ENCODE results near the gene OPRM1.

Gene OPRM1

DNA sequence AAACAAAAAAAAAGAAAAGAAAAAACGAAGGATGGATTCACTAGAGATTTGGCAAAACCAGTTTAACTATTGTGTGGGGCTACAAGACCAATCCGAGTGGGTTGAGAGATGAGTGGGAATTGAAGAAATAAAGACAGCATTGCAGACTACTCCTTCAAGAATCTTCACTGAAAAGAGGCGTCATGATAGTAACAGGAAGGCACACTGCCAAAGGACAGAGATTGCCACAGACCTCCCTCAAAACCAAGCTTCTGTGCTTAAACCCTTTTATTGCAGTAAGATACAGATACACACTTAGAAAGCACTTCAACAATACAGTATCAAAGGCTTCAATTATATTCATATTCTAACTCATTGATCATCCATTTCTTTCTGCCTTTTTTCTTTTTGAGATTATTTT lies 213.6 kb downstream of the OPRM1 start:
- DNase-seq (ENCODE audit: low spot score) = no peak
- no peak overlapping the region for H3K4me3 ChIP-seq
- no peak overlapping the region for H3K27ac ChIP-seq
- TF ChIP-seq, protein P1, sequence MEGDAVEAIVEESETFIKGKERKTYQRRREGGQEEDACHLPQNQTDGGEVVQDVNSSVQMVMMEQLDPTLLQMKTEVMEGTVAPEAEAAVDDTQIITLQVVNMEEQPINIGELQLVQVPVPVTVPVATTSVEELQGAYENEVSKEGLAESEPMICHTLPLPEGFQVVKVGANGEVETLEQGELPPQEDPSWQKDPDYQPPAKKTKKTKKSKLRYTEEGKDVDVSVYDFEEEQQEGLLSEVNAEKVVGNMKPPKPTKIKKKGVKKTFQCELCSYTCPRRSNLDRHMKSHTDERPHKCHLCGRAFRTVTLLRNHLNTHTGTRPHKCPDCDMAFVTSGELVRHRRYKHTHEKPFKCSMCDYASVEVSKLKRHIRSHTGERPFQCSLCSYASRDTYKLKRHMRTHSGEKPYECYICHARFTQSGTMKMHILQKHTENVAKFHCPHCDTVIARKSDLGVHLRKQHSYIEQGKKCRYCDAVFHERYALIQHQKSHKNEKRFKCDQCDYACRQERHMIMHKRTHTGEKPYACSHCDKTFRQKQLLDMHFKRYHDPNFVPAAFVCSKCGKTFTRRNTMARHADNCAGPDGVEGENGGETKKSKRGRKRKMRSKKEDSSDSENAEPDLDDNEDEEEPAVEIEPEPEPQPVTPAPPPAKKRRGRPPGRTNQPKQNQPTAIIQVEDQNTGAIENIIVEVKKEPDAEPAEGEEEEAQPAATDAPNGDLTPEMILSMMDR (IDR thresholded peaks at IDR 0.05) = no peak

DNA sequence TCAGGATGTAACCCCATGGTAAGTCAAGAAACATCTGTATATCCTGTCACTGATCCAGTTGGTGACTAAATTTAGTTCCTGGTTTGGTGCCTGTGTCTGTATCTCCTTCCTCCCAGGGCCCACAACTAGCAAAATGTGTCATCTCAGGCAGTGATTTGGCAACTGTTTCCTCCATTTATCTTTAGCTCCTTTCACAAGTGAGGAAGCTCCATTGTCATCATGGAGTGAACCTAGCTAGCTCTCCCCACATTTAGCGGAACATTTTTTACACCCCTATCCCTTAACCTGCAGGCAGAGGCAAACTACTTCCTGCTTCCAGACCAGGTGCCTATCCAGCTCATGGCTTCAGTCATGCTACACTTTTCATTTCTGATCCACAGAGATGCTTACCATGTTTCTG lies 218.0 kb downstream of the OPRM1 start:
- Histone ChIP-seq H3K27ac (no peak overlapping the region), H3K4me3 (no peak overlapping the region)
- no peak for DNase-seq (ENCODE audit: low spot score)
- TF ChIP-seq, protein P1 (IDR thresholded peaks at IDR 0.05) = no peak

DNA sequence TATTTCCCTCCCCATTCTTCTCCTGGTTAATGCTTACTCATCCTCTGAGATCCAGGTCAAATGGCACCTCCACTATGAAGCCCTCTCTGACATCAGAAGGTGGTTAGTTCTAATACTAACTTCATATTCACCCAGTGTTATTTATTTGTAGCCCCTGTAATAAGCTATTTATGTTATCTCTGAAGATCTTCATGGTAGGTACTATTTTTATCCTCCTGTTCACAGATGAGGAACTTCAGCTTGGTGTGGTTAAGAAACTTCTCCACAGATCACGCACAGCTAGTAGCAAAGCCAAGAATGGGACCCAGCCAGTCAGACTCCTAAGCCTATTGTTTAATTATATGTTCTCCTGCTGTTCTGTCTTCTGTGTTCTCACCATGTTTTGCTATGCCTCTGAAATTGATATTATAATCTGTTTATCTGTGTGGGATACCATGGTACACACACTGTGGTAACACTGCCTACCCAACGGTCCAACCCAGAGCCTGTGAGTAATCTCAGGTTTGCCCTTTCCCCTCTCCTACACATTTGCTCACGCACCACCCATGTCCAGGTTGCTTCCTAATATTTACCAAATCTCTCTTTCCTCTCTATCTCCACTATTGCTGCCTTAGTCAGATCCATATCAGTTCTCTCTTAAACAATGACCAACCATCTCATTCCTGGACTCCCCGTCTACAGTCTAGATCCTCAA lies 219.2 kb downstream of the OPRM1 start:
- no peak overlapping the region for H3K4me3 ChIP-seq
- no peak for DNase-seq (ENCODE audit: low spot score)
- H3K27ac ChIP-seq = no peak overlapping the region
- TF ChIP-seq, protein P1 (IDR thresholded peaks at IDR 0.05) = no peak

DNA sequence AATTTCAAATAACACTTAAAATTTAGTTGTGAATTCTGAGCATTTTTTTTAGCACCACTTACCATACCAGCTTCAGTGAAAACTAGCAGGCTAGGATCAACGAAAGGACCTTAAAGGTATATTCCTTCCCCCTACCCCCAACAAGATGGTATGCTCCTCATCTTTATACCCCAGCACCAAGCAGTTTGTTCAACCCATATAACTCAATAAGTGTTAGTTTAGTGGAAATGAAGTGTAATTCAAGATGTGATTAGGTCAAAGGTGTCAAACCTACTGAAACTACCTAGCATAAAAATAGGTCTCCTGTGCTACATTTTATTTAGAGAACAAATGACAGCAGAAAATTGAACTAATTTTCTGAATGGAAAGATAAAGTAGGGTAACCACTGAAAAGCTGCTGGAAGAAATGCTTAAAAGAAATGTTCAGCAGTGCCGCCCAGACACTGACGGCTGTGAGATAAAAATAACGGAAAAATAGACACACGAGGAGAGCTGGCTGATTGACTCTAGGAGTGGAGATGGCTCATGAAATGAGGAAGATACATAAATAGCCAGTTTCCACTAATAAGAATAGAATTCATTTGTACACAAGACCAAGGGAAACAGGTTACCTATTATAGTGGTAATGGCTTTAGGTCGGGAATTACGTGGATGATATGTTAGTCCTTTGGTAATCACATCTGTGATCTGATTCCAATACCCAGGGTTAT lies 222.8 kb downstream of the OPRM1 start:
- no peak overlapping the region for H3K27ac ChIP-seq
- no peak for DNase-seq (ENCODE audit: low spot score)
- TF ChIP-seq, protein P1 (IDR thresholded peaks at IDR 0.05) = no peak
- H3K4me3 ChIP-seq = no peak overlapping the region

DNA sequence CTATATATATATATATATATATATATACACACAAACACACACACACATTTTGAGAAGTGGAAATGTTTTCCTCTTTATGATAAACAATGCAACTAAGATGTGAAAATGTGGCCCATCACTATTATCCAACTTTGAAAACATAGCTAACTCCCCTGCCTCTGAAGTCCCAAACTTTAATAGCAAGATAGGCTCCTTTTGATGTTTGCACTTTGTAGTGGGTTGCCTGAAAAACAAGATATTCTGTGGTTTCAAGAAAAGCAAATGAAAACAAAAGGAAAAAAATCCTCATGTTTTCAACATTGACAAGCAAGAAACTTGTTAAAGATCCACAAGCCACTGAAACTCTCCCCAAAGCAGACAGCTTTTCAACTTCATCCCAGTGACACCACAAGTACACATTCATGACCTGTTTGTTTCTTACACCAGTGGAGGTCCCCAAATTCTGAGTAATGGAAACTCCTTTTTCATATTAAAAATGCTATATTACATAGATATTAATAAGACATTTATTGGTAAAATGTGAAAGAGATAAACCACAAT lies 227.6 kb downstream of the OPRM1 start:
- no peak overlapping the region for H3K4me3 ChIP-seq
- no peak overlapping the region for H3K27ac ChIP-seq
- no peak for DNase-seq (ENCODE audit: low spot score)
- TF ChIP-seq, protein P1 (IDR thresholded peaks at IDR 0.05) = no peak

DNA sequence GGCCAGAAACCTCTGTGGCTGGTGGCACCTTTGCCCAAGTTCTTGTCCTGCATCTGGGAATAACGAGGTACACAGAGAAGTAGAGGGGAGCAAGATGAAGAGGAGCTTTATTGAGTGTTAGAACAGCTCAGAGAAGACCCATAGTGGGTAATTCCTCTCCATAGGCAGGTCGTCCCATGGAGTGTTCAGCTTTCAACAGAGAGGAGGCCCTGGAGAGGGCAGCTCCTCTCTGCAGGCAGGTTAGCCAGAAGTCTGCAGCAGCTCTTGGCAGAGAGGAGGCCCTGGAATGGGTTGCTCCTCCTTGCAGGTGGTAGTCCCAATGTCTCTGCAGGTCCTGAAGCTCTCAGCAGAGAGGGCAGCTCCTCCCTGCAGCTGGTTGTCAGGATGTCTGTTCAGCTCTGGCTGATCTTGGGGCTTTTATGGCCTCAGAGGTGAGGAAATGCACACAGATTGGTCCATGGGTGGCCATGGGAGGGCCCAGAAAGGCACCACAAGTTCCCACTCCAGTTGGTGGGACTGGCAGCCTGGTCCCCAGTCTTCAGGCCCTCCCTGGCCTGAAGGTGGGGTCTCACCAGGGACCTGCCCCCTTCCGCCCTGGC lies 228.6 kb downstream of the OPRM1 start:
- no peak overlapping the region for H3K27ac ChIP-seq
- no peak for DNase-seq (ENCODE audit: low spot score)
- TF ChIP-seq, protein P1 (IDR thresholded peaks at IDR 0.05) = no peak

More for the DNA sequence above, 228.6 kb downstream of the OPRM1 start:
- H3K4me3 ChIP-seq = no peak overlapping the region
